CD8-positive, alpha-beta memory T cell (primary cell): Measurements from ENCODE around the gene CDC42EP3. TPM values are rescaled to one million over a fixed set of nuclear protein-coding genes. Genes with fewer than 3 reads are reported as not detected.

ENCODE experiments used
- CTCF ChIA-PET: fragments of 350-600 bp; sonication (Branson Sonifier 250); formaldehyde crosslinking; loops from one replicate; lab custom pipeline; 2021; ENCODE audit warnings: antibody characterized with exemption; lab: Charles Lee
- POLR2A ChIA-PET: fragments of 350-600 bp; sonication (Branson Sonifier 250); formaldehyde crosslinking; loops from one replicate; lab custom pipeline; 2021; ENCODE audit warnings: antibody characterized with exemption; lab: Charles Lee
- DNase-seq, 5 donors: peaks; one replicate each; pipeline versions ENCODE4 v3.0.0 to v3.0.0-alpha.2; 2020 to 2022; ENCODE audit warnings: mixed read lengths in 1 of 5
- H3K27ac ChIP-seq: one replicate; pipeline ENCODE4 v1.7.0; 2013; ENCODE audit warnings: low read depth, mild to moderate bottlenecking, low read length, moderate library complexity
- H3K27me3 ChIP-seq: 2 replicates; pipeline ENCODE4 v1.7.0; 2013; ENCODE audit warnings: low read length, mild to moderate bottlenecking; ENCODE audit not compliant: insufficient read depth, poor library complexity, severe bottlenecking
- H3K36me3 ChIP-seq: 2 replicates; pipeline ENCODE4 v1.7.0; 2013; ENCODE audit warnings: mild to moderate bottlenecking, low read length, moderate library complexity; ENCODE audit not compliant: insufficient read depth
- H3K4me1 ChIP-seq: 2 replicates; pipeline ENCODE4 v1.7.0; 2013; ENCODE audit warnings: mild to moderate bottlenecking, low read length, moderate library complexity; ENCODE audit not compliant: insufficient read depth
- H3K4me3 ChIP-seq: 2 replicates; pipeline ENCODE4 v1.7.0; 2013; ENCODE audit warnings: mild to moderate bottlenecking, low read length
- H3K9me3 ChIP-seq: 2 replicates; pipeline ENCODE4 v1.7.0; 2013; ENCODE audit warnings: mild to moderate bottlenecking, low read length
- H3K27ac Mint-ChIP-seq, 8 donors: one replicate each; pipeline ENCODE4 v1.8.0; 2020 to 2021; ENCODE audit warnings: mixed read lengths in 8 of 8, mild to moderate bottlenecking in 6 of 8, inconsistent platforms in 3 of 8, moderate library complexity in 3 of 8
- H3K27me3 Mint-ChIP-seq, 2 donors: one replicate each; pipeline ENCODE4 v1.8.0; 2020 to 2021; ENCODE audit warnings: mixed read lengths in 2 of 2, mild to moderate bottlenecking in 1 of 2, moderate library complexity in 1 of 2
- H3K36me3 Mint-ChIP-seq, 3 donors: one replicate each; pipeline ENCODE4 v1.8.0; 2020 to 2021; ENCODE audit warnings: mixed read lengths in 3 of 3, inconsistent platforms in 1 of 3, mild to moderate bottlenecking in 1 of 3
- H3K4me1 Mint-ChIP-seq, 3 donors: one replicate each; pipeline ENCODE4 v1.8.0; 2020 to 2021; ENCODE audit warnings: mixed read lengths in 3 of 3, inconsistent platforms in 1 of 3, mild to moderate bottlenecking in 1 of 3
- H3K4me3 Mint-ChIP-seq, 7 donors: one replicate each; pipeline ENCODE4 v1.8.0; 2020 to 2021; ENCODE audit warnings: mixed read lengths in 7 of 7, mild to moderate bottlenecking in 6 of 7, moderate library complexity in 4 of 7, inconsistent platforms in 2 of 7
- H3K9me3 Mint-ChIP-seq, 5 donors: one replicate each; pipeline ENCODE4 v1.8.0; 2020 to 2022; ENCODE audit warnings: mixed read lengths in 5 of 5, mild to moderate bottlenecking in 3 of 5, moderate library complexity in 2 of 5, inconsistent platforms in 1 of 5
- polyA plus RNA-seq: library from polyadenylated mRNA; unstranded; fragments of 300-500 nt; fragmentation: Illumina TruSeq; gene quantifications from one replicate; pipeline ENCODE4 v1.2.3, GENCODE V29; 2021
- total RNA-seq, 2 experiments: library from RNA; stranded (reverse); gene quantifications; one replicate each; pipeline ENCODE4 v1.2.3, GENCODE V29; 2021

The CDC42EP3 gene
- total and polyA plus RNA-seq, 3 experiments from 2014 or later = 37.1 to 141 (median 39.1) TPM

DNA sequence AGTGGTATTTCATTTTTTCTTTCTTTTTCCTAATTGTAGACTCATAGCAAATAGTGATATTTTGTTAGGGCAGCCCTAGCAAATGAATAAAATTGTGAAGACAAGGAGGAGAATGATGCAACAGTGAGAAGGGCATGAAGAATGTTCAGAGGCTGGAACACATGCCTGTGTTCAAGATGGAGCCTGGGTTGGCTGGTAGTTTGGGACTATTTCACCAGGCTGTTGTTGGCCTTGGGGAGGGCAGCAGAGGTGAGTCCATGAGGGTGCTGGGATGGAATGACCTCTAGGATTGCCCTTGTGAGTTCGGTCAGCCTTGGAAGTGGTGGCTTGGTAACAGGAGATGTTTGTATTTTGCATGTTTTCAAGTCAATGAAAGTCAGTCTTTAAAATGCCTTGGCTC, 10.1 kb upstream of the CDC42EP3 start:
- peaks cover 22 to 37% (median 35%) of the 10 kb centered on the region in 3 donors for H3K4me1 Mint-ChIP-seq
- Histone ChIP-seq H3K36me3 (no peaks in the 10 kb centered on the region), H3K4me3 (no peak overlapping the region), H3K27ac (no peak overlapping the region), H3K4me1 (peaks cover 23% of the 10 kb centered on the region), H3K27me3 (no peaks in the 10 kb centered on the region), H3K9me3 (no peaks in the 10 kb centered on the region)
- no peaks in the 10 kb centered on the region for H3K27me3 Mint-ChIP-seq
- H3K4me3 Mint-ChIP-seq = no peak overlapping the region
- peak overlapping the region in 1 of 8 donors; percentile 4 for H3K27ac Mint-ChIP-seq
- peaks cover 0 to 4% (median 2%) of the 10 kb centered on the region in 3 donors for H3K36me3 Mint-ChIP-seq
- POLR2A ChIA-PET = no interaction called here
- no peak for DNase-seq
- CTCF ChIA-PET = interaction anchor here (1.4 kb wide), 1 partner anchor 9 kb away, joined by 3 read pairs; no protein-coding TSS in a partner anchor
- peaks cover 0 to 2% (median 0%) of the 10 kb centered on the region in 5 donors for H3K9me3 Mint-ChIP-seq

- no peaks in the 10 kb centered on the region for H3K36me3 ChIP-seq
- H3K9me3 Mint-ChIP-seq = peaks cover 0 to 2% (median 0%) of the 10 kb centered on the region in 5 donors
Observed at GRCh38 chr2:37679072-37679695, 7.7 kb upstream of the CDC42EP3 start.

GRCh38 chr2:37676274-37676673, 4.8 kb upstream of the CDC42EP3 start:
- no peaks in the 10 kb centered on the region for H3K9me3 Mint-ChIP-seq
- no peak for DNase-seq
- no peak overlapping the region for H3K4me3 Mint-ChIP-seq
- CTCF ChIA-PET = interaction anchor here (1.0 to 2.6 kb wide), 3 partner anchors 146 to 262 kb away, joined by 3 to 8 read pairs (median 5); no protein-coding TSS in a partner anchor
- H3K9me3 ChIP-seq = no peaks in the 10 kb centered on the region
- no peak overlapping the region for H3K27ac ChIP-seq
- H3K36me3 Mint-ChIP-seq = peaks cover 2 to 7% (median 4%) of the 10 kb centered on the region in 3 donors
- no peak overlapping the region for H3K4me3 ChIP-seq
- no peaks in the 10 kb centered on the region for H3K4me1 ChIP-seq
- POLR2A ChIA-PET = no interaction called here
- H3K27me3 ChIP-seq = no peaks in the 10 kb centered on the region
- H3K27ac Mint-ChIP-seq = peak overlapping the region in 1 of 8 donors; percentile 32
- peaks cover 8 to 16% (median 12%) of the 10 kb centered on the region in 3 donors for H3K4me1 Mint-ChIP-seq
- H3K36me3 ChIP-seq = no peaks in the 10 kb centered on the region
- H3K27me3 Mint-ChIP-seq = no peaks in the 10 kb centered on the region

More at GRCh38 chr2:37679072-37679695, 7.7 kb upstream of the CDC42EP3 start:
- Histone ChIP-seq H3K4me1 (peaks cover 20% of the 10 kb centered on the region), H3K9me3 (no peaks in the 10 kb centered on the region), H3K4me3 (no peak overlapping the region), H3K27ac (no peak overlapping the region), H3K27me3 (no peaks in the 10 kb centered on the region)
- no peak overlapping the region for H3K27ac Mint-ChIP-seq
- peaks cover 0 to 4% (median 2%) of the 10 kb centered on the region in 3 donors for H3K36me3 Mint-ChIP-seq
- POLR2A ChIA-PET = no interaction called here
- CTCF ChIA-PET = no interaction called here
- DNase-seq = no peak
- peaks cover 22 to 33% (median 32%) of the 10 kb centered on the region in 3 donors for H3K4me1 Mint-ChIP-seq
- H3K27me3 Mint-ChIP-seq = no peaks in the 10 kb centered on the region
- no peak overlapping the region for H3K4me3 Mint-ChIP-seq

DNA sequence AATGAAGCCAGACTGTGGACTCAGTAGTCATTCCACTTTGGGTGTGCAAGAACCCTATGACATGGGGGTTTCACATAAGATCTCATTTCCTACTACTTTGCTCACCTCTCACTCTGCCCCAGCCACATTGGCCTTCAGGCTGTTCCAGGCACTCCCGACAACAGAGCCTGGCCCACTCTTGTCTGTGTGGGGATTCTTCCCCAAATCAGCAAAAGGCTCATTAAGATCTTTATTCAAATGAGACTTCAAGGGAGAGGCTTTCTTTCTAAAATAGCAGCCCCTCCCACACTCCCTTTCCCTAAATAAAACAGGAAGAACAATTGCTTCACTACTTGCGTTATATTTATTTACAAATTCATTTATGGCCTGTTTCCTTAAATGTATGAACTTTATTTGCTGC, 3.5 kb upstream of the CDC42EP3 start:
- H3K9me3 Mint-ChIP-seq = no peaks in the 10 kb centered on the region

GRCh38 chr2:37672870-37673184, 1.4 kb upstream of the CDC42EP3 start:
- Histone ChIP-seq H3K4me3 (peak overlapping the region; percentile 74), H3K4me1 (peaks cover 26% of the 10 kb centered on the region), H3K9me3 (no peaks in the 10 kb centered on the region), H3K27me3 (no peaks in the 10 kb centered on the region), H3K27ac (peak overlapping the region; percentile 58), H3K36me3 (no peaks in the 10 kb centered on the region)
- H3K4me1 Mint-ChIP-seq = peaks cover 37 to 46% (median 40%) of the 10 kb centered on the region in 3 donors
- H3K9me3 Mint-ChIP-seq = no peaks in the 10 kb centered on the region
- ChIA-PET POLR2A (interaction anchor here (1.1 to 2.6 kb wide), 6 partner anchors 11 to 74 kb away, joined by 3 to 12 read pairs (median 6); no protein-coding TSS in a partner anchor), CTCF (interaction anchor here (0.6 to 1.6 kb wide), 6 partner anchors 9 to 277 kb away, joined by 3 to 11 read pairs (median 4); no protein-coding TSS in a partner anchor)
- no peak for DNase-seq
- peaks cover 0 to 25% (median 4%) of the 10 kb centered on the region in 3 donors for H3K36me3 Mint-ChIP-seq
- peak overlapping the region; percentile 82 to 98 (median 89) for H3K27ac Mint-ChIP-seq
- H3K27me3 Mint-ChIP-seq = no peaks in the 10 kb centered on the region
- peak overlapping the region; percentile 79 to 95 (median 90) for H3K4me3 Mint-ChIP-seq

More for the DNA sequence above, 3.5 kb upstream of the CDC42EP3 start:
- Mint-ChIP-seq H3K4me1 (peaks cover 16 to 25% (median 20%) of the 10 kb centered on the region in 3 donors), H3K27me3 (no peaks in the 10 kb centered on the region), H3K36me3 (peaks cover 0 to 18% (median 0%) of the 10 kb centered on the region in 3 donors), H3K4me3 (peak overlapping the region in 1 of 7 donors; percentile 58), H3K27ac (peak overlapping the region in 6 of 8 donors; percentile 6 to 75 (median 44))
- ChIA-PET CTCF (interaction anchor here (0.9 to 2.6 kb wide), 3 partner anchors 139 to 261 kb away, joined by 3 to 8 read pairs (median 5); no protein-coding TSS in a partner anchor), POLR2A (no interaction called here)
- Histone ChIP-seq H3K36me3 (no peaks in the 10 kb centered on the region), H3K4me3 (no peak overlapping the region), H3K27me3 (no peaks in the 10 kb centered on the region), H3K9me3 (no peaks in the 10 kb centered on the region), H3K27ac (no peak overlapping the region), H3K4me1 (peaks cover 7% of the 10 kb centered on the region)
- no peak for DNase-seq

DNA sequence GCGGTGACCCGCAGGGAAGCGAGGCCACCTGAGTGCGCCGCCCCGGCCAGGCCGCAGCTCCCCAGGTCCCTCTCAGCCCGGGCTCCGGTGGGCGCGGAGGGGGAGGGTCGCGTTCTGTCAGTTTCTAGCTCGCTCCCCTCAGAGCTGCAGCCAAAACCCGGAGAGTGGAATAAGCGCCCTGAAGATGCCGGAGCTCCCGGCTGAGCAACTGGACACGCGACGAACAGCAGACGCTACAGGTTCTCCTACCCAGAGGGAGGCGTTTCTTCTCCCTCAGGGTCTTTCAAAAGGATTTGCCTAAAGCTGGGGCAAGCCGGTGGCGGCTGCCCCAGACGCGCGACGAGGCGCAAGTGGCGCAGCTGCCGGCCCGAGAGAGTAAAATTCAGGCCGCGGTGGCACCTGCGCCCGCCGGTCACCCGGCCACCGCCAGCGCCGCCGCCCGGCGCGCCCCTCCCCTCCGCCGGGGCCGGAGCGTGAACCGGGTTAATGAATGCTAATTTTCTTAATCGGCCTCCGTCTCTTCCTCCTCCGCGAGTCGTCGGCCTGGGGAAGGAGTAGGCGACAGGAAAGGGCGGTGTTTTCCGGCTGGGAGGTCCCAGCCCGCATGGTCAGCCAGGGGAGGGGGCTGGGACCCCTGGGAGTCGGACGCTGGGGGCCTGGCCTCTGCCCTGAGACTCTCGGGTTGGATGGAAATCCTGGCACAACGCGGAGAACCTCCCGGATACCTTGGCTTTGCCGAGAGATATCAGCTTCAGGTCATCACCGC, 845 bp upstream of the CDC42EP3 start:
- peaks cover 0 to 27% (median 4%) of the 10 kb centered on the region in 3 donors for H3K36me3 Mint-ChIP-seq
- POLR2A ChIA-PET = interaction anchor here (0.6 to 2.7 kb wide), 12 partner anchors 11 to 253 kb away, joined by 3 to 12 read pairs (median 4); no protein-coding TSS in a partner anchor
- peak overlapping the region; percentile 82 to 98 (median 91) for H3K27ac Mint-ChIP-seq
- no peaks in the 10 kb centered on the region for H3K36me3 ChIP-seq
- H3K27me3 Mint-ChIP-seq = no peaks in the 10 kb centered on the region
- H3K4me1 ChIP-seq = peaks cover 30% of the 10 kb centered on the region
- DNase-seq = peak; percentile 54 to 81 (median 64)
- H3K4me3 ChIP-seq = peak overlapping the region; percentile 74
- H3K9me3 Mint-ChIP-seq = no peaks in the 10 kb centered on the region
- peak overlapping the region; percentile 58 for H3K27ac ChIP-seq
- no peaks in the 10 kb centered on the region for H3K9me3 ChIP-seq
- peaks cover 42 to 52% (median 45%) of the 10 kb centered on the region in 3 donors for H3K4me1 Mint-ChIP-seq
- CTCF ChIA-PET = interaction anchor here (0.6 to 2.2 kb wide), 10 partner anchors 9 to 276 kb away, joined by 3 to 11 read pairs (median 4); no protein-coding TSS in a partner anchor
- H3K4me3 Mint-ChIP-seq = peak overlapping the region; percentile 88 to 95 (median 91)
- H3K27me3 ChIP-seq = no peaks in the 10 kb centered on the region

DNA sequence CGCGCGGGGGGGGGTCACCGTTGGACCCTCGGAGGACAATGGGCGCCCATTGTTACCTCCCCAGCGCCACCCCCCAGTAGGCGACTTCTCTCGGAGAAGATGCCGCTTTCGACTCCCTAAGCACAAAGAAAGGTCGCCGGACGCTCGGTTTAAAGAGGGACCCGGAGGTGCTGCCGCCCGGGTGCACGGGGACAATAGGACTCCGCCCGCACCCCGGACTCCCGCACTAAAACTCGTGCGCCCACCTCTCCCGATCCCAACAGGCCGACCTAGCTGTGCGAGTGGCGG, 318 bp upstream of the CDC42EP3 start:
- Mint-ChIP-seq H3K36me3 (peaks cover 0 to 32% (median 4%) of the 10 kb centered on the region in 3 donors), H3K27me3 (no peaks in the 10 kb centered on the region), H3K4me3 (peak overlapping the region; percentile 88 to 95 (median 91)), H3K4me1 (peaks cover 47 to 57% (median 51%) of the 10 kb centered on the region in 3 donors), H3K27ac (peak overlapping the region; percentile 80 to 92 (median 88)), H3K9me3 (no peaks in the 10 kb centered on the region)
- CTCF ChIA-PET = interaction anchor here (0.9 to 2.2 kb wide), 8 partner anchors 12 to 276 kb away, joined by 3 to 11 read pairs (median 4); no protein-coding TSS in a partner anchor
- Histone ChIP-seq H3K27me3 (no peaks in the 10 kb centered on the region), H3K36me3 (no peaks in the 10 kb centered on the region), H3K27ac (peak overlapping the region; percentile 58), H3K4me3 (peak overlapping the region; percentile 74), H3K4me1 (peaks cover 35% of the 10 kb centered on the region), H3K9me3 (no peaks in the 10 kb centered on the region)
- POLR2A ChIA-PET = interaction anchor here (0.6 to 2.7 kb wide), 12 partner anchors 12 to 252 kb away, joined by 3 to 12 read pairs (median 4); no protein-coding TSS in a partner anchor
- DNase-seq = no peak
